GM12878 (cell line): ENCODE results near the gene MAS1L. TPM values are rescaled to one million over a fixed set of nuclear protein-coding genes. Genes with fewer than 3 reads are reported as not detected.

Source experiments
- ATAC-seq: fragments of 200-7000 bp; cut with Tn5 transposase; 3 replicates; pipeline ENCODE4 v1.9.1; 2020; ENCODE audit warnings: mild to moderate bottlenecking, moderate library complexity
- BruUV-seq: library from RNA; stranded (reverse); fragments of 400-500 nt; replicated peaks from 2 replicates; lab custom pipeline; 2021; lab: Mats Ljungman, UMichigan
- CTCF ChIA-PET: fragments of 300-600 bp; sonication (Branson Sonifier 250); formaldehyde crosslinking; extraction: SDS; loops from one replicate; lab custom pipeline; 2021; ENCODE audit warnings: inconsistent platforms; lab: Yijun Ruan, JAX
- POLR2A ChIA-PET: fragments of 350-600 bp; formaldehyde crosslinking; extraction: SDS; loops from one replicate; lab custom pipeline; 2021; ENCODE audit warnings: inconsistent platforms; lab: Charles Lee
- RAD21 ChIA-PET: fragments of 300-600 bp; sonication (Branson Sonifier 250); formaldehyde crosslinking; loops from one replicate; lab custom pipeline; 2023; ENCODE audit warnings: antibody characterized with exemption; ENCODE audit not compliant: unreplicated experiment; lab: Charles Lee
- SMC1A ChIA-PET: fragments of 300-600 bp; sonication (Branson Sonifier 250); formaldehyde crosslinking; loops from one replicate; lab custom pipeline; 2023; ENCODE audit not compliant: unreplicated experiment, uncharacterized antibody; lab: Charles Lee
- DNase-seq: peaks from one replicate; pipeline ENCODE4 v3.0.0-alpha.2; 2011; ENCODE audit warnings: low read depth, low spot score
- FAIRE-seq: peaks from 3 replicates; lab custom pipeline; 2011; peaks lifted over from hg19 to GRCh38; lab: Jason Lieb, UNC
- H2AFZ ChIP-seq: 2 replicates; pipeline ENCODE4 v1.6.0; 2011; ENCODE audit warnings: low read depth, low read length, control low read depth; ENCODE audit not compliant: control insufficient read depth
- H3K27ac ChIP-seq: 2 replicates; pipeline ENCODE4 v1.5.1; 2011; ENCODE audit warnings: control low read depth; ENCODE audit not compliant: control insufficient read depth, insufficient read depth
- H3K27me3 ChIP-seq, 2 experiments: replicated peaks in 1 of 2; 2 replicates each; pipeline versions ENCODE4 v1.6.0 to v1.6.1; 2011; ENCODE audit warnings: low read length in 1 of 2; ENCODE audit not compliant: control insufficient read depth in 2 of 2, insufficient read depth in 2 of 2
- H3K36me3 ChIP-seq, 2 experiments: 2 replicates each; pipeline ENCODE4 v1.5.1; 2011; ENCODE audit warnings: low read length in 1 of 2; ENCODE audit not compliant: control insufficient read depth in 2 of 2, insufficient read depth in 2 of 2
- H3K4me1 ChIP-seq: 2 replicates; pipeline ENCODE4 v1.6.1; 2011; ENCODE audit warnings: mild to moderate bottlenecking, low read length, moderate library complexity, mixed read lengths; ENCODE audit not compliant: control insufficient read depth, insufficient read depth
- H3K4me2 ChIP-seq: 2 replicates; pipeline ENCODE4 v1.6.0; 2011; ENCODE audit warnings: control low read depth; ENCODE audit not compliant: control insufficient read depth, insufficient read depth
- H3K4me3 ChIP-seq: fragments of 200-600 bp; sonication (generic); 2 replicates; pipeline ENCODE4 v1.5.1; 2016
- H3K79me2 ChIP-seq: 2 replicates; pipeline ENCODE4 v1.6.0; 2011; ENCODE audit warnings: low read length; ENCODE audit not compliant: control insufficient read depth, insufficient read depth
- H3K9ac ChIP-seq: 2 replicates; pipeline ENCODE4 v1.8.0; 2011; ENCODE audit warnings: low read length, control low read depth, mixed read lengths; ENCODE audit not compliant: control insufficient read depth, insufficient read depth
- H3K9me3 ChIP-seq: replicated peaks from 3 replicates; pipeline ENCODE4 v1.5.1; 2011; ENCODE audit warnings: mild to moderate bottlenecking, low read length; ENCODE audit not compliant: control insufficient read depth, insufficient read depth
- H4K20me1 ChIP-seq: 2 replicates; pipeline ENCODE4 v1.6.0; 2011; ENCODE audit not compliant: control insufficient read depth, insufficient read depth
- CREM ChIP-seq: IDR thresholded peaks from 2 replicates; pipeline ENCODE4 v1.6.1; 2014; ENCODE audit warnings: antibody characterized with exemption, low read depth
- ELK1 ChIP-seq: IDR thresholded peaks from 2 replicates; pipeline ENCODE4 v1.6.1; 2012; ENCODE audit warnings: low read depth, low read length, improper control_type of control experiment
- JUND ChIP-seq: IDR thresholded peaks from 2 replicates; pipeline ENCODE4 v1.6.1; 2012; ENCODE audit warnings: low read depth, mild to moderate bottlenecking, low read length, improper control_type of control experiment, moderate library complexity
- STAT3 ChIP-seq: IDR thresholded peaks from 2 replicates; pipeline ENCODE4 v1.6.1; 2011; ENCODE audit warnings: low read depth, low read length, improper control_type of control experiment
- ZBED1 ChIP-seq: IDR thresholded peaks from 2 replicates; pipeline ENCODE4 v1.6.1; 2016; ENCODE audit warnings: borderline replicate concordance
- ZNF384 ChIP-seq: IDR thresholded peaks from 2 replicates; pipeline ENCODE4 v1.6.1; 2012; ENCODE audit warnings: low read depth, mild to moderate bottlenecking, low read length, improper control_type of control experiment, borderline replicate concordance
- ZNF592 ChIP-seq: fragments of 450-650 bp; IDR thresholded peaks from 2 replicates; pipeline ENCODE4 v1.6.1; 2017; ENCODE audit warnings: mild to moderate bottlenecking, moderate library complexity
- WGBS: methylation state at CpG from one replicate; pipeline ENCODE4 v1.1.6; 2016; ENCODE audit warnings: low lambda C conversion rate; ENCODE audit not compliant: insufficient replicate concordance, insufficient coverage; ENCODE audit errors: missing lambda C conversion rate; 5-methylcytosine and 5-hydroxymethylcytosine counted together
- in situ Hi-C: fragments of 300-500 bp; cut with MboI; formaldehyde crosslinking; loops from 9 replicates; pipeline ENCODE4 v1.14.3; 2018; ENCODE audit warnings: mixed read lengths
- intact Hi-C: fragments of 100-400 bp; cut with micrococcal nuclease; formaldehyde crosslinking; loops from one replicate; pipeline ENCODE4 v1.14.2; 2022; ENCODE audit not compliant: unreplicated experiment
- polyA plus RNA-seq, 11 experiments: library from polyadenylated mRNA; depleted of rRNA in 4 of 11; unstranded in 6 of 11; stranded (reverse) in 5 of 11; fragments of >200 nt; fragmentation: Nextera tagmentation in 4 of 11; fragmentation: Illumina TruSeq in 1 of 11; extraction: Ambion mirVana in 4 of 11; extraction: Trizol in 1 of 11; gene quantifications; 1 replicate in 1 of 11; 2 replicates in 10 of 11; pipeline versions ENCODE4 v1.2.1 to v1.2.3, GENCODE V29; 2011 to 2016; ENCODE audit warnings: inconsistent platforms in 2 of 11, missing spikeins in 2 of 11, low read depth in 1 of 11
- total RNA-seq, 4 experiments: library from RNA; depleted of rRNA in 3 of 4; stranded (reverse); fragments of >200 nt in 3 of 4; fragmentation: Illumina TruSeq in 1 of 4; extraction: Trizol in 1 of 4; gene quantifications; 2 replicates each; pipeline versions ENCODE4 v1.2.1 to v1.2.3, GENCODE V29; 2013 to 2021

Gene MAS1L
- total and polyA plus RNA-seq, 10 of the 15 experiments (the other 5 are each of a cell fraction or from before 2014, with no cell fraction given): not detected

GRCh38 chr6:29517245-29517644 lies 29.5 kb upstream of the MAS1L start:
- RAD21 ChIA-PET: no interaction called here
- TF ChIP-seq ZNF592 (no peak), JUND (no peak), ZNF384 (no peak), CREM (no peak), ELK1 (no peak), STAT3 (no peak), ZBED1 (no peak)
- SMC1A ChIA-PET: no interaction called here
- no peak overlapping the region for H3K4me2 ChIP-seq
- WGBS: 0% methylated on average over 1 of the region's 1 CpG
- H3K27me3 ChIP-seq: peaks cover 0 to 4% of the 10 kb centered on the region in 2 experiments; a peak in 1 of 4 replicates
- H3K27ac ChIP-seq: no peak overlapping the region
- no peaks in the 10 kb centered on the region for H3K36me3 ChIP-seq
- POLR2A ChIA-PET: no interaction called here
- no peak overlapping the region for H2AFZ ChIP-seq
- H3K4me1 ChIP-seq: no peaks in the 10 kb centered on the region
- no peak overlapping the region for H3K4me3 ChIP-seq
- no peak for ATAC-seq
- H4K20me1 ChIP-seq: no peaks in the 10 kb centered on the region
- no peak for DNase-seq
- H3K79me2 ChIP-seq: no peaks in the 10 kb centered on the region
- BruUV-seq: no TSS peak
- H3K9me3 ChIP-seq: no peaks in the 10 kb centered on the region
- in situ Hi-C loops: no loop called here
- CTCF ChIA-PET: no interaction called here
- no peak overlapping the region for H3K9ac ChIP-seq
- FAIRE-seq: no peak
- intact Hi-C loops: no loop called here
